Esophagus muscularis mucosa (tissue), 4 donors: ENCODE measurements around the gene ADORA2A. TPM values are rescaled to one million over a fixed set of nuclear protein-coding genes. Genes with fewer than 3 reads are reported as not detected.

Experiments
- DNase-seq: peaks from one replicate; pipeline ENCODE4 v3.0.0-alpha.2; 2017; ENCODE audit errors: extremely low spot score
- H3K27ac ChIP-seq, 4 donors: fragments of 200-600 bp; sonication (generic); replicated peaks in 1 of 4; 1 replicate in 3 of 4; 2 replicates in 1 of 4; pipeline ENCODE4 v1.5.1; 2016 to 2019; ENCODE audit warnings: mild to moderate bottlenecking in 1 of 4
- H3K27me3 ChIP-seq, 4 donors: fragments of 200-600 bp; sonication (generic); one replicate each; pipeline versions ENCODE4 v1.5.1 to v1.6.0; 2016 to 2019
- H3K36me3 ChIP-seq, 4 donors: fragments of 200-600 bp; sonication (generic); one replicate each; pipeline ENCODE4 v1.5.1; 2016 to 2019
- H3K4me1 ChIP-seq, 4 donors: fragments of 200-600 bp; sonication (generic); one replicate each; pipeline ENCODE4 v1.5.1; 2016 to 2019
- H3K4me3 ChIP-seq, 4 donors: fragments of 200-600 bp; sonication (generic); 1 replicate in 2 of 4; 2 replicates in 2 of 4; pipeline ENCODE4 v1.5.1; 2016 to 2019; ENCODE audit warnings: mild to moderate bottlenecking in 4 of 4, moderate library complexity in 1 of 4
- H3K9me3 ChIP-seq, 4 donors: fragments of 200-600 bp; sonication (generic); 1 replicate in 3 of 4; 2 replicates in 1 of 4; pipeline ENCODE4 v1.5.1; 2016 to 2019
- CTCF ChIP-seq, 3 experiments: fragments of 200-600 bp in 2 of 3; fragments of 450-650 bp in 1 of 3; sonication (generic) in 2 of 3; IDR thresholded peaks; one replicate each; pipeline ENCODE4 v1.5.1; 2017 to 2019; ENCODE audit warnings: antibody characterized with exemption in 3 of 3, mild to moderate bottlenecking in 2 of 3, moderate library complexity in 1 of 3
- EP300 ChIP-seq: sonication (generic); formaldehyde crosslinking; IDR thresholded peaks from one replicate; pipeline ENCODE4 v1.6.1; 2017; ENCODE audit warnings: antibody characterized with exemption
- POLR2A ChIP-seq: fragments of 450-650 bp; IDR thresholded peaks from one replicate; pipeline ENCODE4 v1.6.1; 2017; ENCODE audit warnings: antibody characterized with exemption, moderate library complexity, mild to moderate bottlenecking, low read depth
- POLR2AphosphoS5 ChIP-seq, 2 donors: sonication (generic); formaldehyde crosslinking; IDR thresholded peaks; one replicate each; pipeline ENCODE4 v1.6.1; 2017; ENCODE audit warnings: antibody characterized with exemption in 2 of 2
- WGBS: methylation state at CpG from one replicate; pipeline ENCODE4 v1.1.5; 2018; 5-methylcytosine and 5-hydroxymethylcytosine counted together
- intact Hi-C: fragments of 100-400 bp; cut with DNase I; formaldehyde crosslinking; loops from one replicate; pipeline ENCODE4 v1.15.1; 2023
- total RNA-seq, 4 donors: library from RNA; depleted of rRNA; stranded (reverse); fragments of >200 nt; gene quantifications; one replicate each; pipeline versions ENCODE4 v1.1.0 to v1.2.1, GENCODE V29; 2016

The ADORA2A gene
- total RNA-seq, 4 donors from 2014 or later: 3.3 to 7.5 (median 4.5) TPM

DNA sequence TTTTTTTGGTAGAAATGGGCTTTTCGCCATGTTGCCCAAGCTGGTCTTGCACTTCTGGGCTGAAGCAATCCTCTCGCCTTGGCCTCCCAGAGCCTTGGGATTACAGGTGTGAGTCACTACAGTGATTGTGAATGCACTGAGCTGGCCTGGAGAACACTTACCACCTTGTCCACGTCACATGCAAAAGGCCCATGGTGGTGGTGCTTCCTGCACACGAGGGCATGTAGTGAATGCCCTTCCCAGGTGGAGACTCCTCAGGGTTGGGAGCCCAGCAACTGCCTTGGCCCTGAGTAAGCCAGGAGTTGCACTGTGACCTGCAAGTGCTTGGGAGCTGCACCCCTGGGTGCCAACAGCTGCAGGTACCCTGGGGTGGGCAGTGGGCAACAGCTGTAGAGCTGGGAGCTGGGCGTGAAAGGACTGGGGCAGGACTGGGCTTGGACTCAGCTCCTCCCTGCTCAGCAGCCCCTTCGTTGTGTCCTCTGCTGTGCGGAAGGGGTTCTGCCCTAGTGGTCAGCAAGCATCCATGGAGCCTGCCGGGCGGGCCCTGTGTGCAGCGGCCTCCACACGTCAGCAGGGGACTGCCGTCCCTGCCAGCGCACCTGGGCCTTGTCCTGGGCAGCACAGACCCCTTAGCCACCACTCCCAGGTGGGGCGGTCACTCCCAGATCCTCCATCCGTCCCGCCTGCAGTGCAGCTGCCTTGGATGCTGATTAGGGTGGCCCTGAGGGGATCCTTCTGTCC, 9.3 kb upstream of the ADORA2A start:
- H3K36me3 ChIP-seq: peaks cover 29 to 56% (median 46%) of the 10 kb centered on the region in 4 donors
- intact Hi-C loops: no loop called here
- no peak for DNase-seq
- H3K27ac ChIP-seq: no peak overlapping the region
- TF ChIP-seq EP300: no peak
- TF ChIP-seq CTCF (IDR thresholded peaks at IDR 0.05): no peak
- no peak for TF ChIP-seq POLR2A
- TF ChIP-seq POLR2AphosphoS5 (IDR thresholded peaks at IDR 0.05): no peak
- H3K27me3 ChIP-seq: peaks cover 0 to 10% (median 0%) of the 10 kb centered on the region in 4 donors
- peaks cover 19 to 36% (median 27%) of the 10 kb centered on the region in 4 donors for H3K4me1 ChIP-seq
- H3K9me3 ChIP-seq: no peaks in the 10 kb centered on the region
- 90% methylated on average over 6 of the region's 16 CpGs for WGBS
- H3K4me3 ChIP-seq: no peak overlapping the region

DNA sequence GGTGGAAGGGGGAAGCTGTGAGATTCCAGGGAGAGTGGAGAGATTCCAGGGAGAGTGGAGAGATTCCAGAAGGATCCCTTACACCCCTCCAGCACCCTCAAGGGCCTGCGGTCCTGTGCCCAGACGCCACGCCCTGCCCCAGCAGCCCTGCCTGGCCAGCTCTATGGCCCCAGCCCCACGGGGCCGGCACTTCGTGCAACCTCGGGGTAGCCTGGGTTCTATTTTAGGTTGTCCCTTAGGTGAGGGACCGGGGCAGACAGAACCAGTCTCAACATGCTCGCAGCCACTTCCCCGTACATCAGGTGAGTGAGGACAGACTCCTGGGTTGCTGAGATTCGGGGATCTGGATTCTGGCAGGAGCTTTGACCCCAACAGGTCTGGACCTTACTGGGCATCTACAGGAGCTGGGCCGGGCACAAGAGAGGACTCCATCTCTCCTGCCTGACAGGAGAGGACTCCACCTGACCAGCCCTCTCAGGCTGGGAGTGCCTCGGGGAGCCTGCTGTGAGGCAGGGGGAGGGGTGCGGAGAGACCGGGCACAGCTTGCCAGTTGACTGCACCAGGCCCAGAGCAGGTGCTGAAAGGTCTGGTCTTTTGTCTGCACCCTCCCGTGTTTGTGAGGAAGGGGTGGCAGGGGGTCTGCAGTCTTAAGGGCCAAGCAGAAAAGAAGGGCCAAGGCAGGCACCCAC, 8.5 kb upstream of the ADORA2A start:
- intact Hi-C loops: no loop called here
- H3K36me3 ChIP-seq: peaks cover 27 to 48% (median 38%) of the 10 kb centered on the region in 4 donors

GRCh38 chr22:24419475-24419850, 7.9 kb upstream of the ADORA2A start:
- intact Hi-C loops: no loop called here
- H3K27ac ChIP-seq: no peak overlapping the region
- TF ChIP-seq POLR2AphosphoS5 (IDR thresholded peaks at IDR 0.05) (no peak), EP300 (no peak), CTCF (IDR thresholded peaks at IDR 0.05) (no peak), POLR2A (no peak)
- peaks cover 30 to 50% (median 38%) of the 10 kb centered on the region in 4 donors for H3K4me1 ChIP-seq
- H3K27me3 ChIP-seq: peaks cover 0 to 24% (median 4%) of the 10 kb centered on the region in 4 donors
- peaks cover 22 to 42% (median 32%) of the 10 kb centered on the region in 4 donors for H3K36me3 ChIP-seq
- no peak overlapping the region for H3K4me3 ChIP-seq
- DNase-seq: no peak
- H3K9me3 ChIP-seq: no peaks in the 10 kb centered on the region
- WGBS: no CpG with 5 or more reads among the region's 7 CpGs

More for the DNA sequence above, 8.5 kb upstream of the ADORA2A start:
- Histone ChIP-seq H3K9me3 (no peaks in the 10 kb centered on the region), H3K4me1 (peaks cover 27 to 44% (median 33%) of the 10 kb centered on the region in 4 donors), H3K27ac (no peak overlapping the region), H3K4me3 (no peak overlapping the region), H3K27me3 (peaks cover 0 to 19% (median under 1%) of the 10 kb centered on the region in 4 donors)
- TF ChIP-seq EP300 (no peak), CTCF (IDR thresholded peaks at IDR 0.05) (no peak), POLR2A (no peak)
- no peak for DNase-seq
- WGBS: 79% methylated on average over 4 of the region's 16 CpGs

GRCh38 chr22:24420072-24420976, 7.1 kb upstream of the ADORA2A start:
- WGBS: 63% methylated on average over 6 of the region's 18 CpGs

More at GRCh38 chr22:24420072-24420976, 7.1 kb upstream of the ADORA2A start:
- peaks cover 0 to 33% (median 7%) of the 10 kb centered on the region in 4 donors for H3K27me3 ChIP-seq
- intact Hi-C loops: loop anchor here (5.0 kb wide), 1 partner anchor 102 kb away; no protein-coding TSS in a partner anchor
- no peak overlapping the region for H3K27ac ChIP-seq
- H3K4me3 ChIP-seq: no peak overlapping the region
- H3K36me3 ChIP-seq: peaks cover 13 to 34% (median 24%) of the 10 kb centered on the region in 4 donors
- peaks cover 32 to 54% (median 44%) of the 10 kb centered on the region in 4 donors for H3K4me1 ChIP-seq
- DNase-seq: no peak
- TF ChIP-seq CTCF (IDR thresholded peaks at IDR 0.05) (no peak), POLR2AphosphoS5 (IDR thresholded peaks at IDR 0.05) (peak; percentile 56), POLR2A (no peak)
- H3K9me3 ChIP-seq: no peaks in the 10 kb centered on the region
